Measurements from ENCODE around the gene GP9. TPM values are rescaled to one million over a fixed set of nuclear protein-coding genes. Genes with fewer than 3 reads are reported as not detected.

GP9 gene
- total and polyA plus RNA-seq, 3 donors from 2014 or later: 1.4 to 2.1 (median 1.7) TPM

GRCh38 chr3:129038121-129038855 lies 22.3 kb upstream of the GP9 start:
- no peak overlapping the region for H3K4me3 ChIP-seq
- H3K27ac ChIP-seq: no peak overlapping the region
- intact Hi-C loops (cut with DNase I; ENCODE audit: low total_unique reads): no loop called here
- TF ChIP-seq, protein P1, sequence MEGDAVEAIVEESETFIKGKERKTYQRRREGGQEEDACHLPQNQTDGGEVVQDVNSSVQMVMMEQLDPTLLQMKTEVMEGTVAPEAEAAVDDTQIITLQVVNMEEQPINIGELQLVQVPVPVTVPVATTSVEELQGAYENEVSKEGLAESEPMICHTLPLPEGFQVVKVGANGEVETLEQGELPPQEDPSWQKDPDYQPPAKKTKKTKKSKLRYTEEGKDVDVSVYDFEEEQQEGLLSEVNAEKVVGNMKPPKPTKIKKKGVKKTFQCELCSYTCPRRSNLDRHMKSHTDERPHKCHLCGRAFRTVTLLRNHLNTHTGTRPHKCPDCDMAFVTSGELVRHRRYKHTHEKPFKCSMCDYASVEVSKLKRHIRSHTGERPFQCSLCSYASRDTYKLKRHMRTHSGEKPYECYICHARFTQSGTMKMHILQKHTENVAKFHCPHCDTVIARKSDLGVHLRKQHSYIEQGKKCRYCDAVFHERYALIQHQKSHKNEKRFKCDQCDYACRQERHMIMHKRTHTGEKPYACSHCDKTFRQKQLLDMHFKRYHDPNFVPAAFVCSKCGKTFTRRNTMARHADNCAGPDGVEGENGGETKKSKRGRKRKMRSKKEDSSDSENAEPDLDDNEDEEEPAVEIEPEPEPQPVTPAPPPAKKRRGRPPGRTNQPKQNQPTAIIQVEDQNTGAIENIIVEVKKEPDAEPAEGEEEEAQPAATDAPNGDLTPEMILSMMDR (IDR thresholded peaks at IDR 0.05): no peak
- 75 to 82% methylated on average over 10 of the region's 10 CpGs for WGBS, 2 donors
- no peaks in the 10 kb centered on the region for H3K36me3 ChIP-seq (ENCODE audit: low read depth, missing control alignments)
- no peaks in the 10 kb centered on the region for H3K4me1 ChIP-seq
- no peaks in the 10 kb centered on the region for H3K9me3 ChIP-seq
- no peak for DNase-seq
- H3K27me3 ChIP-seq: no peaks in the 10 kb centered on the region

DNA sequence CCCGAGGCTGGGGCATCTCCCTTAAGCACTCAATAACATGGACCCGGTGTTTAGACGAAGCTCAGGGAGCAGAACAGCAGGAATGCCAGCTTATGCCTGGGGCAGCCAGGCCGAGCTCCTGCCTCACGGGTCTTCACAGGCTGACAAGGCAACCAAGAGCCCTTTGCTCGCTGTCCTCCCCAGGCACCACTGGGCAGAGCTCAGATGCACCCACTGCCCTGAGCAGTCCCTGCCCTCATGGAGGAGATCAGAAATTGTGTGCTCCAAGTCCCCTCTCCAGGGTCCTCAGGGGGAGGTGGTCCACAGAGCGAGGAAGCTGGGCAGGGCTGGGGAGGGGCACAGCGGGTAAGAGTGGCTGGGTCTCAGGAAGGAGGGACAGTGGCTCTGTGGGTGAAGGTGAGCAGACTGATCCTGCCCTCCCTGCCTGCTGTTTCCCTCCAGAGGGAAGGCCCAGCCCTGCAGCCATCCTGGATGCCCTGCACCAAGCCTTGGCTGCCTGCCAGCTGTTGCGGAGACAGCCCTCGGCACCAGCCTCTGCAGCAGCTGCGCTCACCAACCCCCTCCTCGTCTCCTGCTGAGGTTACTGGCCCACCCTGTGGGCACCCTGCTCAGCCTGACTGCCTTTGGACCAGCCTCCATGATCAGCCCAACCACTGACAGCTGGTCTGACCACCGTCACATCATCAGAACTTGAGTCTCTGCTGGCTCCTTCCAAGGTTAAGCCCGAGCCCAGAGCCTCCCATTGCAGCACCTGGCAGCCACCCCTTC lies 21.1 kb upstream of the GP9 start:
- Histone ChIP-seq H3K9me3 (no peaks in the 10 kb centered on the region), H3K27me3 (no peaks in the 10 kb centered on the region), H3K4me1 (no peaks in the 10 kb centered on the region), H3K27ac (no peak overlapping the region), H3K36me3 (ENCODE audit: low read depth, missing control alignments) (no peaks in the 10 kb centered on the region), H3K4me3 (no peak overlapping the region)
- 70% methylated on average over 4 to 14 of the region's 14 CpGs for WGBS, 2 donors
- TF ChIP-seq POLR2A (IDR thresholded peaks at IDR 0.05): no peak
- TF ChIP-seq, protein P1 (IDR thresholded peaks at IDR 0.05): no peak
- DNase-seq: no peak
- intact Hi-C loops (cut with DNase I; ENCODE audit: low total_unique reads): no loop called here

GRCh38 chr3:129040039-129040336 lies 20.6 kb upstream of the GP9 start:
- H3K4me3 ChIP-seq: no peak overlapping the region
- no peaks in the 10 kb centered on the region for H3K4me1 ChIP-seq
- no peak for DNase-seq
- H3K27ac ChIP-seq: no peak overlapping the region
- WGBS, 2 donors: 64 to 75% methylated on average over 3 of the region's 3 CpGs
- H3K27me3 ChIP-seq: no peaks in the 10 kb centered on the region
- H3K36me3 ChIP-seq (ENCODE audit: low read depth, missing control alignments): no peaks in the 10 kb centered on the region
- no peak for TF ChIP-seq POLR2A (IDR thresholded peaks at IDR 0.05)
- TF ChIP-seq, protein P1 (IDR thresholded peaks at IDR 0.05): no peak
- H3K9me3 ChIP-seq: no peaks in the 10 kb centered on the region
- intact Hi-C loops (cut with DNase I; ENCODE audit: low total_unique reads): no loop called here

GRCh38 chr3:129040579-129041300 lies 19.8 kb upstream of the GP9 start:
- H3K9me3 ChIP-seq: no peaks in the 10 kb centered on the region
- no peaks in the 10 kb centered on the region for H3K27me3 ChIP-seq
- no peak overlapping the region for H3K4me3 ChIP-seq
- peaks cover 1% of the 10 kb centered on the region for H3K4me1 ChIP-seq
- no peaks in the 10 kb centered on the region for H3K36me3 ChIP-seq (ENCODE audit: low read depth, missing control alignments)
- DNase-seq: no peak
- TF ChIP-seq, protein P1 (IDR thresholded peaks at IDR 0.05): no peak
- no peak for TF ChIP-seq POLR2A (IDR thresholded peaks at IDR 0.05)
- H3K27ac ChIP-seq: no peak overlapping the region
- intact Hi-C loops (cut with DNase I; ENCODE audit: low total_unique reads): no loop called here
- 85 to 90% methylated on average over 15 of the region's 15 CpGs for WGBS, 2 donors

Data from testis (tissue), 3 donors.